Keratinocyte (primary cell): ENCODE measurements around the gene CAMSAP3.

ENCODE experiments used
- CTCF ChIP-seq, 3 experiments: IDR thresholded peaks in 1 of 3; conservative IDR thresholded peaks in 1 of 3; optimal IDR thresholded peaks in 1 of 3; 2 replicates in 2 of 3; 3 replicates in 1 of 3; pipeline versions ENCODE3 to v1.5.1; 2011; ENCODE audit warnings: low read length in 3 of 3, mild to moderate bottlenecking in 3 of 3, moderate library complexity in 2 of 3, control low read depth in 1 of 3, inconsistent platforms in 1 of 3; ENCODE audit not compliant: insufficient read depth in 2 of 3; ENCODE audit errors: extremely low read depth in 1 of 3
- EZH2 ChIP-seq: IDR thresholded peaks from one replicate; pipeline ENCODE4 v1.6.1; 2012; ENCODE audit warnings: inconsistent platforms, mild to moderate bottlenecking, low read length, moderate library complexity

GRCh38 chr19:7627166-7627565 is 31.5 kb downstream of the CAMSAP3 start:
- TF ChIP-seq EZH2 (no peak), CTCF (optimal IDR thresholded peaks at IDR 0.05 in 1 of 3, IDR thresholded peaks at IDR 0.05 in 1 of 3, conservative IDR thresholded peaks at IDR 0.05 in 1 of 3; ENCODE audit: extremely low read depth in 1 of 3, insufficient read depth in 2 of 3, low read length in 3 of 3) (no peak)
